Stimulated activated CD4-positive, alpha-beta T cell treated with anti-CD3 and anti-CD28 coated beads, Interleukin-12 subunit alpha, Interleukin-12 subunit beta, amount 100 ng/mL, for 24 hours (primary cell): ENCODE data around the gene PWWP2A.
"Not testable (repeated sequence)": the region's sequence is repeated elsewhere in the genome, so short reads cannot be mapped to it uniquely, and the experiment has no call there.

Source experiments
- DNase-seq, 2 experiments: peaks; one replicate each; pipeline ENCODE4 v3.0.0-alpha.2; 2020; ENCODE audit warnings: low read depth in 2 of 2

The PWWP2A gene, protein sequence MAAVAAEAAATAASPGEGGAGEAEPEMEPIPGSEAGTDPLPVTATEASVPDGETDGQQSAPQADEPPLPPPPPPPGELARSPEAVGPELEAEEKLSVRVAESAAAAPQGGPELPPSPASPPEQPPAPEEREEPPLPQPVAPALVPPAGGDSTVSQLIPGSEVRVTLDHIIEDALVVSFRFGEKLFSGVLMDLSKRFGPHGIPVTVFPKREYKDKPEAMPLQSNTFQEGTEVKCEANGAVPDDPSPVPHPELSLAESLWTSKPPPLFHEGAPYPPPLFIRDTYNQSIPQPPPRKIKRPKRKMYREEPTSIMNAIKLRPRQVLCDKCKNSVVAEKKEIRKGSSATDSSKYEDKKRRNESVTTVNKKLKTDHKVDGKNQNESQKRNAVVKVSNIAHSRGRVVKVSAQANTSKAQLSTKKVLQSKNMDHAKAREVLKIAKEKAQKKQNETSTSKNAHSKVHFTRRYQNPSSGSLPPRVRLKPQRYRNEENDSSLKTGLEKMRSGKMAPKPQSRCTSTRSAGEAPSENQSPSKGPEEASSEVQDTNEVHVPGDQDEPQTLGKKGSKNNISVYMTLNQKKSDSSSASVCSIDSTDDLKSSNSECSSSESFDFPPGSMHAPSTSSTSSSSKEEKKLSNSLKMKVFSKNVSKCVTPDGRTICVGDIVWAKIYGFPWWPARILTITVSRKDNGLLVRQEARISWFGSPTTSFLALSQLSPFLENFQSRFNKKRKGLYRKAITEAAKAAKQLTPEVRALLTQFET

DNA sequence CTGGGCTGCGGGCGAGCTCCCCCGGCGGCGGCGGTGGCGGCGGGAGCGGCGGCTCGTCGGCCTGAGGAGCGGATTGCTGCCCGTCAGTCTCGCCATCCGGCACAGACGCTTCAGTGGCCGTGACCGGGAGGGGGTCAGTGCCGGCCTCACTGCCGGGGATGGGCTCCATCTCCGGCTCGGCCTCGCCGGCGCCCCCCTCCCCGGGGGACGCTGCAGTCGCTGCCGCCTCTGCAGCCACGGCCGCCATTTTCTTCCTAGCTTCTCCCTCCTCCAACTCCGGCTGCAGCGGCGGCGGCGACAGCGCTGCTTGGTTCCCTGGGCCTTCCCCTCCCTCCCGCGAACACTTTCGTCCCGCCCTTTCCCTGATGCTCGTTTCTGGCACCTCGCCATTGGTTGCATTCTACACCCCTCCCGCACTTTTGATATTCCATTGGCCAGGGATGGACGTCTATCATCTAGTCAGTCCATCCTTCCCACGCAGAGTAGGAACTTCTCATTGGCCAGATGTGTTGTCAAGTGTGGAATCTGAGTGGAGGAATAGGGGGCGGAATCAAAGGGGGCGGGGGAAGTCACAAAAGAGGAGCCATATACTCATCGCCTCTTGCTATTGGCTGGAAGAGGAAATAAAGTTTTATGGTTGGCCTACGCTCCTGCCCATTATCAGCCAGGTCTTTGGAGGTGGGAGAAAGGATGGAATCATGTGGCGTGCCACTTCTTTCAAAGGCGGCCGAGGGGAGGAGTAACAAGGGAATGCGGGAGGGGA, at the start of gene PWWP2A:
Gene PWWP2A, minus strand, starts transcription at position 309 of the 763 bp plus-strand sequence. Its CDS starts 62 bp downstream, at position 247.
- DNase-seq = peak; percentile 93

DNA sequence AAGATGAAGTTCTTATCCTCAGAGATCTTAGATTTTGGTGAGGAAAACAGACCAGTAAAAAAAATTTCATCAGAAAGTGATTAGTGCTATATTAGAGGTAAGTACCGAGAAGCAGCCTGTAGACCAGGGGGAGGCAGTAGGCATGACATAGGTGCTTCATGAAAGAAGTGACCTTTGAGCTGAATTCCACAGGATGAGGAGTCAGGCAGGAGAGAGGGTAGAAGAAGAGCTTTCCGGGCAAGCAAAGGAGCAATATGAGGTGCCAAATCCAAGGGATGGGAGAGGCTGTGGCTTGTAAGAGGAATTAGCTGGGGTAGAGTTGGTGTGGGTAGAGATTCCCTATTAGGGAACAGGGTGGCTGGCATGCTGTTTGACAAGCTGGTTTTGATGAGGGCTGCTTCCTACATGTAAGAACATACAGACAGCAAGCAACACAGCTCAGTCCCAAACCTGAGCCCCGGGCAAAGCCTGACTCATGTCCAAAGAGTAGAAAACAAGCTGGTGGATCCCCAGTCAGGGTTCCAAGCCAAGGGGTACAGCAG, 48.4 kb upstream of the PWWP2A start:
- no peak for DNase-seq

DNA sequence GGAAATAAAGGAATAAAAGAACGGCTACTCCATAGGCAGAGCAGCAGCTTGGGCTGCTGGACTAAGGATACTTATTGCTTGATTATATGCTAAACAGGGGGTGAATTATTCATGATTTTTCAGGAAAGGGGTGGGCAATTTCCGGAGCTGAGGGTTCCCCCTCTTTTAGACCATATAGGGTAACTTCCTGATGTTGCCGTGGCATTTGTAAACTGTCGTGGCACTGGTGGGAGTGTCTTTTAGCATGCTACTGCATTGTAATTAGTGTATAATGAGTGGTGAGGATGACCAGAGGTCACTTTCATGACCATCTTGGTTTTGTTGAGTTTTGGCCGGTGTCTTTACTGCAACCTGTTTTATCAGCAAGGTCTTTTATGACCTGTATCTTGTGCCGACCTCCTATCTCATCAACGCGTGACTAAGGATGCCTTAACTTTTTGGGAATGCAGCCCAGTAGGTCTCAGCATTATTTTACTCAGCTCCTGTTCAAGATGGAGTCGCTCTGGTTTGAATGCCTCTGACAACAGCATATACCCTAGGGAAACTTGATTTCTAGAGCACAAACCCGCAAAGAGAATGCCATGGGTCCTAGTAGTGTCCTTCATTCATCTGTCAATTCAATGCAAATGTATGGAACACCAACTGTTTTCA, 47.8 kb upstream of the PWWP2A start:
- no peak for DNase-seq

DNA sequence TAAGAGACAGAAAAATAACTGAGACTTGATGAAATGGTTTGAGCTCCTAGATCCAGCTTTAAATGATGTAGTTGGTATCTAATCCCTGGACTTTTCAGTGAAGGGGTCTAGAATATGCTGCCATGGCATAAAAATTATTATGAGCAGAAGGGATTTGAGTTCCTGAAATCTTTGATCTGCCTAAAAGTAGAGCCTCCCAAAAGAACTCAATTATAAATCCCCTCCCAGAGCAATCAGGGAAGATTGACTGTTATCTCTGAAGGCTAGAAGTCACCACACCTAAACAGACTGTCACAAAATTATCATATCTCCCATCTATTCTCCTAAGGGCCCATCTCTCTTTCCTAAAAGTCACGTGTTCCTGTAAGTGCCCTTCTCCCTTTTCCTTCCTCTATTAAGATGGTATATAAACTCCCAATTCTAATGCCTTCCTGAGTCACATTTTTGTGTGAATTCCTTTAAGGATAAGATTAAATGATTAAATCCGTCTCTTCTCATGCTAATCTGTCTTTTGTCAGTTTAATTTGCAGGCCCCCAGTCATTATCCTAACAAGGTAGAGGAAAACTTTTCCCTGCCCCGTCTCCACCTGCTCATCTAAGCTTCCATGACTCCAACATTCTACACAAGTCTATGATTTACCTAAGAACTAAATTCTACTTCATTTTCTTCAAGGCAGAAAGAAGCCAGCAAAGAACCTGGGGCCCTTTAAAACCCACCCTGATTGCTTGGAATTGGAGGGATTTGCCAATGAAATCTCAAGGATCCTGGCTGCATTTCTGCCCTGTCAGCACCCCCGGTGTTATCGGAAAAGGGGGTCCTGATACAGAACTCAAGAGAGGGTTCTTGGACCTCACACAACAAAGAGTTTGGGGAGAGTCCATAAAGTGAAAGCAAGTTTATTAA, 47.1 kb upstream of the PWWP2A start:
- no peak for DNase-seq

DNA sequence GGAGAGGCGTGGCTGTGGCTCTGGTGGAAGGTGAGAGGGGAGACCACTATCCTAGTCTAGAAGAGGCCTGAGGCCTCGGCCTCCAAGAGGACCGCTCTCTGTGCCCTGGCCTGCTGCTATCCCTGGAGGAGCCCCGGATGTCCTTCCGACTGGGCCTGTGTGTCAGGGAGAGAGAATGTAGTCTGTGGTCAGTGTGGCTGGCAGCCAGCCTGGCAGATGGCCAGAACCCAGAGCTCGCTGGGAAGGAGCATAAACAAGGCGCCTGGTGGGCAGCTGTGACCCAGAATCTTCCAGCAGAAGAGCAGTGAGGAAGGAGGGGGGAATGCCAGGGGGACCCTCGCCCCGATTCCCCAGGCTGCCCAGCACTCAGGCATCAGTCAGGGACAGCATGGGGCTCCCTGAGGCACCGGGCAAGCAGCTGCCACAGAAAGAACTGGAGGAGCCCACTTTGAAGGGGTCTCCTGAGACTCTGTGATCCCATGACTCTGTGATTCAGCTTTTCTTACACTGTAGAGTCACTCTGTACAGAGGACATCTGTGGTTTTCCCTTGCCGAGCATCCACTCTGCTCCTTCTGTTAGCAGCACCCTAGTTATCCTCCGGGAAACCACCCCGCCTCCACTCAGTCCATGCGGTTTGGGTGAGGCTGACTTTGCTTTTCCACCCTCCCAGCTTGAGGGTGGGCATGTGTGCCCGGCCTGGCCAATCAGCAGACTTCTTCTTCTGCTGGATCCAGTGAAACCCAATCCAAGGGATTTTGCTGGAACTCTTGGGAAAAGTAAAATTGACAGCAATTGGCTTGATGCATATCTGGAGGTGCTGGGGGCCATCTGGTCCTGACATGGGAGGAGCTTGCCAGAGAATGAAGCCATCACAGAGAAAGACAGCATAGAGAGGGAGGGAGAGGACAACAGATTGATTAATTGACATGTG, 46.2 kb upstream of the PWWP2A start:
- no peak for DNase-seq

DNA sequence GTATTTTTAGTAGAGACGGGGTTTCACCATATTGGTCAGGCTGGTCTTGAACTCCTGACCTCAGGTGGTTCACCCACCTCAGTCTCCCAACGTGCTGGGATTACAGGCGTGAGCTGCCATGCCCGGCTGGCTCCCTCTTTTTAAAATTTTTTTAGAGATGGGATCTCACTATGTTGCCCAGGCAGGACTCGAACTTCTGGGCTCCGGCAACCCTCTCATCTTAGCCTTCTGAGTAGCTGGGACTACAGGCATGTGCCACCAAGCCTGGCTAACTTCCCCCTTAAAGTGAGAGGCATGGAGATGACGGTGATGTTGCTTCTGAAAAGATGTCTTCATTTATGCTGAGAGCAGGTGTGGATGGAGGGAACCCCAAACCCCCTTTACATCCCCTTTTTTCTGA, 43.7 kb upstream of the PWWP2A start:
- DNase-seq = no peak

DNA sequence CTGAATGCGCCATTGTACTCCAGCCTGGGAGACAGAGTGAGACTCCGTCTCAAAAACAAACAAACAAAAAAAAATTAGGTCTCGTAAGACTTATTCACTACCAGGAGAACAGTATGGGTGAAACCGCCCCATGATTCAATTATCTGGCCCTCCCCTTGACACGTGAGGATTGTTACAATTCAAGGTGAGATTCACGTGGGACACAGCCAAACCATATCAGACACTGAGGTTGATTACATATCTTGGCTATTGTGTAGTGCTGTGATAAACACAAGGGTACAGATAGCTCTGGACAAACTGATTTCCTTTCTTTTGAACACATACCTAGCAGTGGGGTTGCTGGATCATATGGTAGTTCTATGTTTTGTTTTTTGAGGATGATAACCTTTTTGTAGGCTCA, 42.4 kb upstream of the PWWP2A start:
- DNase-seq = no peak

DNA sequence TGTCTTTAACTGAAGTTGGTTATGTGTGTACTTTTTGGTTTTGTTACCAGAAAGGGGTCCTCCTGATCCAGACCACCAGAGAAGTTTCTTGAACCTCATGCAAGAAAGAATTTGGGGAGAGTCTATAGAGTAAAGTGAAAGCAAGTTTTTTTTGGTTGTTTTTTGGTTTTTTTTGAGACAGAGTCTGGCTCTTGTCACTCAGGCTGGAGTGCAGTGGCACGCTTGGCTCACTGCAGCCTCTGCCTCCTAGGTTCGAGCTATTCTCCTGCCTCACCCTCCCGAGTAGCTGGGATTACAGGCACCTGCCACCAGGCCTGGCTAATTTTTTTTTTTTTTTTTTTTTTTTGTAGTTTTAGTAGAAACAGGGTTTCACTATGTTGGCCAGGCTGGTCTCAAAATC, 41.6 kb upstream of the PWWP2A start:
- DNase-seq = not testable (repeated sequence)

DNA sequence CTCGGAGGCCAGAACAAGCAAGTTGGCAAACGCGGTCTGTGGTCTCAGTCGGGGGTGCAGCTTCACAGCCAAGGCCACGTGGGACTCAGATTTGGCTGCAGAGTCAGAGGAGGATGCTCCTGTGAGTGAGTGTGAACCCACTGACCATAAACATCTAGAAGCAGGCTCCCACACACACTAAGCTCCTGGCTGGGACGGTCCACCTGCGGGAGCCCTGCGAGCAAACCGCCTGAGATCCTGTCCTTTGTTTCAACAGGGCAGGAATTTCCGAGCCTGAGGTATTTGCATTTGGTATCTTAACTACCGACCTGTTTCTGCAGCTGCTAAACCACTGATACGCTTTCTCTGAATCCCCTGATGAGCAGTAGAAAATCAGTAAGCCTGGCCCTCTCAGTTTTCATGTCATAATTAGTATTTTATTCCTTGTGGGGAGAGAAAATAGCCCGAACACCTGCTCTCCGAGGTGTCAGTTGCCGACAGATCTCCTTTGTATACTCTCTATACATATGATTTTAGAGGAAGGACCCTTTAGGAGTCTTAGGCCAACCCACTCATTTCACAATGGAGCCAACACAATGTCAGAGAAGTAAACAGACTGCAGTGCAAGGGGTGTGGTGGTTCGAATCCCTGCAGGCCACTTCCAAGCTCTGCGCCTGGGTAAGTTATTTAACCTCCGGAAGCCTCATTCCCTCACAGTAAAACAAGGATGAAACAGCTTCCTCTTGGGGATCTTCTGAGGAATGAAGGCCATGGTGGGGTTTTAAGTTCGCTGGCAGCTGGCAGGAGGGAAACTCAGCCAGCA, 40.9 kb upstream of the PWWP2A start:
- no peak for DNase-seq

DNA sequence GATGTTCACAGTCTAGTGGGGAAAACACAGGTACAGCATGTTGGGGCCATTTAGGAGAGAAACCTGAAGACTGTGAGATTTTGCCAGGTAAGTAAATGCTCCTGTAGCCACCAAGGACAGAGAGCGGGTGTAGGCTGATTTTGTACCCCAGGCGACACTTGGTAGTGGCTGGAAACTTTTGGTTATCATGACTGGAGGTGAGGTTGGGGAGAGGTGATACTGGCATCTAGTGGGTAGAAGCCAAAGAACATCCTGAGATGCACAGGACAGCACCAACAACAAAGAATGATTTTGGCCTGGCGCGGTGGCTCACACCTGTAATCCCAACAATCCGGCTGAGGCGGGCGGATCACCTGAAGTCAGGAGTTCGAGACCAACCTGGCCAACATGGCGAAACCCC, 38.8 kb upstream of the PWWP2A start:
- no peak for DNase-seq

DNA sequence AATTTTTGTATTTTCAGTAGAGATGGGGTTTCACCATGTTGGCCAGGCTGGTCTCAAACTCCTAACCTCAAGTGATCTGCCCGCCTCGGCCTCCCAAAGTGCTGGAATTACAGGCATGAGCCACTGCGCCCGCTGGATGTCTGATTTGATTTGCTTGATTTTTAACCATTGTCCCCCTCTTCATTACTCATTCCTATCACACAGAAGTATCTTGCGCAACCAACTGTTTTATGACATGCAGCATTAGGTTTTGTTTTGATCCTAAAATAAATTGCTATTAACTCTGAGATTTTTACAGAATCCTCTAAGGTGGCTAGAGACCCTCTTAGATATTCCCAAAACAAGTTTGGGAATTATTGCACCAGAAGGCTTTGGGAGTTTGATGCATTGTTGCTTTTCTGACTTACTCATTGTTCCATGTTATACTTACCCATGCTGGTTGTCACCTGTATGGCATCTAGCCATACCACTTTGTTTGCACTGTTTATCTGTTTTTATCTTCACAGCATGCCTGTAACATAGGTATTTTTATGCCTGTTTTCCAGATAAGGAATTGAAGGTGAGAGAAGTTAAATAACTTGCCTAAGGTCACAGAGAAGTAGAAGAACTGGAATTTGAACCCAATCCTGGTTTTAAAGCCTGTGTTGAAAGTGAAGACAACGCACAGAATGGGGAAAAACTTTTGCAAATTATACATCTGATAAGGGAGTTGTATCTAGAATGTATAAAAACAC, 35.9 kb upstream of the PWWP2A start:
- DNase-seq = no peak

DNA sequence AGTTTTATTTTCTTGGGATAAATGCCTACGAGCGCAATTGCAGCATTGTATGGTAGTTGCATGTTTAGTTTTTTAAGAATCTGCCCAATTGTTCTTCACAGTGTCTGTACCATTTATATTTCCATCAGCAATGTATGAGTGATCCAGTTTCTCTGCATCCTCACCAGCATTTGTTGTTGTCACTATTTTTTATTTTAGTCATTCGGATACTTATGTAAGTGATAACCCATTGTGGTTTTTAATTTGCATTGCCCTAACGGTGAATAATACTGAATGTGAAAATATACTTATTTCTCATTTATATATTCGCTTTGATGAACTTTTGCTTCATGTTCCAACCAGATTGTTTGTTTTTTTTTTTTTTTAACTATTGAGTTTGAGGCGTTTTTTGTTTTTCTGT, 33.7 kb upstream of the PWWP2A start:
- no peak for DNase-seq

DNA sequence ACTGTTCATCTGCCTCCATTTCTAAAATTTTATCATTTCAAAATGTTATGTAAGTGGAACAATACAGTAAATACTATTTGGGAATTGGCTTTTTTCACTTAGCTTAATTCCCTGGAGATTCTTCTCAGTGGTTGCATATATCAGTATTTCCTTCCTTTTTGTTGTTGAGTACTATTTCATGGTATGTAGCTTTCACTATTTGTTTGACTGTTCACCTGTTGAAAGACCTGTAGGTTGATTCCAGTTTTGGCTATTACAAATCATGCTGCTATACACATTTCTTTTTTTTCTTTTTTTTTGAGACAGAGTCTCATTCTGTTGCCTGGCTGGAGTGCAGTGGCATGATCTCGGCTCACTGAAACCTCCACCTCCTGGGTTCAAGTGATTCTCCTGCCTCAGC, 33.0 kb upstream of the PWWP2A start:
- DNase-seq = no peak

DNA sequence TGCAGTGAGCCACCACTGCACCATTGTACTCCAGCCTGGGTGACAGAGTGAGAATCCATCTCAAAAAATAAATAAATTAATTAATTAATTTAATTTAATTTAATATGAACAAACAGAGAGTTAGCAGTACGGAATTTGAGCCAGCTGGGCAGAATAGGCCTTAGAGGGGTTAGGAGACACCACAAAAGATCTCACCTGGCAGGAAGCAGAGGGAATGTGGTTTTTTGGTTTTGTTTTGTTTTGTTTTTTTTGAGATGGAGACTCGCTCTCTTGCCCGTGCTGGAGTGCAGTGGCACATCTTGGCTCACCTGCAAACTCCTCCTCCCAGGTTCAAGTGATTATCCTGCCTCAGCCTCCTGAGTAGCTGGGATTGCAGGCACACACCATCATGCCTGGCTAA, 31.8 kb upstream of the PWWP2A start:
- DNase-seq = no peak

DNA sequence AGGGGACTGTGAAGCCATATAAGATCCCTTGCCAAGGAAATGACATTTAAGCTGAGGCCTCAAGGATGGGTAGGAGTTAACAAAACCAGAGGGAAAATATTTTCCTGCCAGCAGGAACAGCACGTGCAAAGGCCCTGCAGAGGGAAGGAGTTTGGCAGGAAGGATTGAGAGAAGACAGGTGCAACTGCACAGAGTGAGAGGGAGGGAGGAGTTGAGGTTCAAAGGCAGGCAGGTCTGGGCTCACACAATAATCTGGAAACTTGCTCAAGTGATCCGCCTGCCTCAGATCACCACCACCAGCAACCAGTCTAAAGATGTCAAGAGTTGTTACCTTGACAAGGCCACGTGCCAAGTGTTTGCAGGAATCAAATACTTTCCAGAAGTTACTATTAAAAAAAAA, 31.1 kb upstream of the PWWP2A start:
- no peak for DNase-seq

DNA sequence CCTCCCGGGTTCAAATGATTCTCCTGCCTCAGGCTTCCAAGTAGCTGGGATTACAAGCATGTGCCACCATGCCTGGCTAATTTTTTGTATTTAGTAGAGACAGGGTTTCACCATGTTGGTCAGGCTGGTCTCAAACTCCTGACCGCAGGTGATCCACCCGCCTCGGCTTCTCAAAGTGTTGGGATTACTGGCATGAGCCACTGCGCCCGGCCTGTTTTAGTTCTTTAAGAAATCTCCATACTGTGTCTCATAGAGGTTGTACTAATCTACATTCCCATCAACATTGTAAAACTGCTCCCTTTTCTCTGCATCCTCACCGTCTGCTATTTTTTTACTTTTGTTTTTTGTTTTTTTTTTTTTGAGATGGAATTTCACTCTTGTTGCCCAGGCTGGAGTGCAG, 25.2 kb upstream of the PWWP2A start:
- not testable (repeated sequence) for DNase-seq

DNA sequence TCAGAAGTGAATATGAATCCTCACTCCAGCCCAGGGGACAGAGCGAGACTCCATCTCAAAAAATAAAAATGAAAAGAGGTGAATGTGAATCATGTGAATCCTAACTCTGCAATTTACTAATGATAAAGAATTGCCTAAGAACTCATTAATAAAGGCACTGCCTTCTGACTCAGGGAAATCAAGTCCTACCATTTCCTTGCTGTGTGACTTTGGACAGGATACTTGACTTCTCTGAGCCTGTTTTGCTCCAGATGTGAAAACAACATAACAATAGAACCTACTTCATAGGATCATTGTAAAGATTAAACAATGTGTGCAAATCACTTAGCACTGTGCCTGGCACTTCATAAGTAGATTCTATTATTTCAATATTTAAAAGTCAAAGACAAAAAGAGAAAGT, 15.1 kb upstream of the PWWP2A start:
- DNase-seq = no peak

DNA sequence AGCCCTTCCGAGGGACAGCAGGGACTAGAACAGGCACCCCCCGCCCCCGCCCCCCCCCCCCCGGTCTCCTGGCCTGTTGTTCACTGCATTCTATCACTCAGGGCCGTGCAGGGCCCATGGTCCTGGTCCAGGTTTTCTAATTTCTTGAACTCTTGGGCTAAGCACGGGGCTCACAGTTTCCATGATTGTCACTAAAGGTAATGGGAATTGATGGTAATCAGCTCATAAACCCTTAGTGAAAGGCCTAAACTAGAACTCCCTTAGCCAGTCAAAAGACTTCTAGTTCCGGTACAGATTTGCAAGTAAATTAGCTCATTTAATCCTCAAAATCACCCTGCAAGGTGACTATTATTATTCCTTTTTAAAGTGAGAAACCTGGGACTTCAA, 14.7 kb upstream of the PWWP2A start:
- DNase-seq = no peak
